H9 (cell line): ENCODE results near the gene CDH23. TPM values are rescaled to one million over a fixed set of nuclear protein-coding genes. Genes with fewer than 3 reads are reported as not detected.

Experiments used
- DNase-seq: peaks from one replicate; pipeline ENCODE4 v3.0.0-alpha.2; 2017
- H2AFZ ChIP-seq: one replicate; pipeline ENCODE4 v1.6.1; 2013; ENCODE audit warnings: mild to moderate bottlenecking, low read length, control low read depth, moderate library complexity
- H2AK5ac ChIP-seq: 2 replicates; pipeline ENCODE4 v1.6.1; 2013; ENCODE audit warnings: low read length, control low read depth, mixed read lengths; ENCODE audit not compliant: insufficient read length
- H2BK120ac ChIP-seq: one replicate; pipeline ENCODE4 v1.6.1; 2013; ENCODE audit warnings: low read depth, mild to moderate bottlenecking, low read length, control low read depth, inconsistent platforms; ENCODE audit not compliant: poor library complexity, severe bottlenecking
- H2BK12ac ChIP-seq: 2 replicates; pipeline ENCODE4 v1.6.1; 2013; ENCODE audit warnings: low read length, control low read depth, mixed read lengths, low read depth; ENCODE audit not compliant: insufficient read length
- H2BK15ac ChIP-seq: 2 replicates; pipeline ENCODE4 v1.6.1; 2013; ENCODE audit warnings: low read depth, low read length, control low read depth
- H2BK20ac ChIP-seq: one replicate; pipeline ENCODE4 v1.6.1; 2013; ENCODE audit warnings: low read depth, mild to moderate bottlenecking, low read length, control low read depth, inconsistent platforms; ENCODE audit not compliant: poor library complexity, severe bottlenecking
- H2BK5ac ChIP-seq: 2 replicates; pipeline ENCODE4 v1.6.1; 2013; ENCODE audit warnings: low read length, control low read depth, mixed read lengths; ENCODE audit not compliant: insufficient read length
- H3K14ac ChIP-seq: 2 replicates; pipeline ENCODE4 v1.6.1; 2013; ENCODE audit warnings: low read length, control low read depth; ENCODE audit not compliant: insufficient read depth
- H3K18ac ChIP-seq: 2 replicates; pipeline ENCODE4 v1.6.1; 2013; ENCODE audit warnings: low read depth, mild to moderate bottlenecking, mixed read lengths, low read length, control low read depth; ENCODE audit not compliant: insufficient read length
- H3K23ac ChIP-seq: 2 replicates; pipeline ENCODE4 v1.6.1; 2013; ENCODE audit warnings: low read length, control low read depth, mixed read lengths, low read depth; ENCODE audit not compliant: insufficient read length
- H3K23me2 ChIP-seq: 2 replicates; pipeline ENCODE4 v1.6.1; 2013; ENCODE audit warnings: low read depth, mild to moderate bottlenecking, mixed read lengths, low read length, control low read depth; ENCODE audit not compliant: insufficient read length, poor library complexity, severe bottlenecking
- H3K27ac ChIP-seq: 2 replicates; pipeline ENCODE4 v1.5.1; 2013; ENCODE audit warnings: low read length, control low read depth, mixed read lengths, low read depth; ENCODE audit not compliant: insufficient read length
- H3K27me3 ChIP-seq: 2 replicates; pipeline ENCODE4 v1.6.1; 2013; ENCODE audit warnings: low read length, control low read depth, inconsistent platforms; ENCODE audit not compliant: insufficient read depth
- H3K4ac ChIP-seq: 2 replicates; pipeline ENCODE4 v1.6.1; 2013; ENCODE audit warnings: low read depth, mild to moderate bottlenecking, control low read depth, inconsistent platforms, low read length, moderate library complexity
- H3K4me1 ChIP-seq: 2 replicates; pipeline ENCODE4 v1.6.1; 2013; ENCODE audit warnings: low read length, control low read depth, inconsistent platforms; ENCODE audit not compliant: insufficient read depth
- H3K4me2 ChIP-seq: 2 replicates; pipeline ENCODE4 v1.6.1; 2013; ENCODE audit warnings: low read length, control low read depth, mixed read lengths; ENCODE audit not compliant: insufficient read length, insufficient read depth
- H3K56ac ChIP-seq: 2 replicates; pipeline ENCODE4 v1.6.1; 2013; ENCODE audit warnings: low read depth, mild to moderate bottlenecking, mixed read lengths, low read length, control low read depth; ENCODE audit not compliant: insufficient read length
- H3K79me1 ChIP-seq: 2 replicates; pipeline ENCODE4 v1.6.1; 2013; ENCODE audit warnings: low read depth, mild to moderate bottlenecking, moderate library complexity, low read length, control low read depth, inconsistent platforms; ENCODE audit not compliant: insufficient read depth, poor library complexity, severe bottlenecking
- H3K79me2 ChIP-seq: 2 replicates; pipeline ENCODE4 v1.6.1; 2013; ENCODE audit warnings: low read length, control low read depth, inconsistent platforms; ENCODE audit not compliant: insufficient read depth
- H3K9ac ChIP-seq: 2 replicates; pipeline ENCODE4 v1.6.1; 2013; ENCODE audit warnings: low read length, control low read depth, mixed read lengths; ENCODE audit not compliant: insufficient read length; ENCODE audit errors: extremely low read depth
- H3K9me3 ChIP-seq: one replicate; pipeline ENCODE4 v1.6.1; 2013; ENCODE audit warnings: low read depth, low read length, inconsistent platforms; ENCODE audit not compliant: control insufficient read depth
- H3T11ph ChIP-seq: one replicate; pipeline ENCODE4 v1.6.1; 2013; ENCODE audit warnings: mild to moderate bottlenecking, low read length, control low read depth, inconsistent platforms
- H4K20me1 ChIP-seq: one replicate; pipeline ENCODE4 v1.6.1; 2013; ENCODE audit not compliant: control insufficient read depth, insufficient read length, insufficient read depth
- H4K5ac ChIP-seq: 2 replicates; pipeline ENCODE4 v1.6.1; 2013; ENCODE audit warnings: low read depth, mild to moderate bottlenecking, mixed read lengths, low read length, control low read depth; ENCODE audit not compliant: insufficient read length
- H4K8ac ChIP-seq: replicated peaks from 2 replicates; pipeline ENCODE4 v1.6.1; 2013; ENCODE audit warnings: low read length, control low read depth, mixed read lengths, low read depth; ENCODE audit not compliant: insufficient read length
- H4K91ac ChIP-seq: 2 replicates; pipeline ENCODE4 v1.6.1; 2013; ENCODE audit warnings: low read depth, mild to moderate bottlenecking, moderate library complexity, mixed read lengths, low read length, control low read depth; ENCODE audit not compliant: insufficient read length
- H3K27ac Mint-ChIP-seq, 3 experiments: 2 replicates in 2 of 3; 3 replicates in 1 of 3; pipeline ENCODE4 v1.8.0; 2020 to 2021; ENCODE audit warnings: mixed read lengths in 3 of 3, mild to moderate bottlenecking in 1 of 3, moderate library complexity in 1 of 3
- H3K27me3 Mint-ChIP-seq: 2 replicates; pipeline ENCODE4 v1.8.0; 2021; ENCODE audit warnings: low read depth, mild to moderate bottlenecking, moderate library complexity, mixed read lengths
- H3K36me3 Mint-ChIP-seq, 3 experiments: 2 replicates in 2 of 3; 3 replicates in 1 of 3; pipeline ENCODE4 v1.8.0; 2020 to 2021; ENCODE audit warnings: low read depth in 3 of 3, mixed read lengths in 3 of 3; ENCODE audit not compliant: insufficient read depth in 1 of 3
- H3K4me1 Mint-ChIP-seq, 2 experiments: 2 replicates each; pipeline ENCODE4 v1.8.0; 2020; ENCODE audit warnings: mixed read lengths in 2 of 2
- H3K4me3 Mint-ChIP-seq, 2 experiments: 2 replicates in 1 of 2; 3 replicates in 1 of 2; pipeline ENCODE4 v1.8.0; 2020 to 2021; ENCODE audit warnings: mild to moderate bottlenecking in 2 of 2, mixed read lengths in 2 of 2, moderate library complexity in 1 of 2
- H3K9me3 Mint-ChIP-seq, 2 experiments: 2 replicates in 1 of 2; 3 replicates in 1 of 2; pipeline ENCODE4 v1.8.0; 2020; ENCODE audit warnings: mild to moderate bottlenecking in 2 of 2, mixed read lengths in 2 of 2, moderate library complexity in 1 of 2
- WGBS: extraction: QIAGEN DNeasy Blood & Tissue Kit; methylation state at CpG from one replicate; pipeline ENCODE4 v1.1.7; 2013; ENCODE audit warnings: missing lambda C conversion rate, low lambda C conversion rate, mixed read lengths; ENCODE audit not compliant: insufficient read length; ENCODE audit errors: extremely low coverage; 5-methylcytosine and 5-hydroxymethylcytosine counted together
- total RNA-seq: library from RNA; stranded (reverse); gene quantifications from 2 replicates; pipeline ENCODE4 v1.2.1, GENCODE V29; 2021
- TF ChIP-seq, protein P1 (sequence below): fragments of 200-600 bp; sonication (generic); conservative IDR thresholded peaks from 3 replicates; pipeline ENCODE4 v1.8.0; 2021; ENCODE audit warnings: antibody characterized with exemption, mild to moderate bottlenecking

The CDH23 gene
- total RNA-seq, 1 experiment from 2014 or later, result 2.1 TPM

DNA sequence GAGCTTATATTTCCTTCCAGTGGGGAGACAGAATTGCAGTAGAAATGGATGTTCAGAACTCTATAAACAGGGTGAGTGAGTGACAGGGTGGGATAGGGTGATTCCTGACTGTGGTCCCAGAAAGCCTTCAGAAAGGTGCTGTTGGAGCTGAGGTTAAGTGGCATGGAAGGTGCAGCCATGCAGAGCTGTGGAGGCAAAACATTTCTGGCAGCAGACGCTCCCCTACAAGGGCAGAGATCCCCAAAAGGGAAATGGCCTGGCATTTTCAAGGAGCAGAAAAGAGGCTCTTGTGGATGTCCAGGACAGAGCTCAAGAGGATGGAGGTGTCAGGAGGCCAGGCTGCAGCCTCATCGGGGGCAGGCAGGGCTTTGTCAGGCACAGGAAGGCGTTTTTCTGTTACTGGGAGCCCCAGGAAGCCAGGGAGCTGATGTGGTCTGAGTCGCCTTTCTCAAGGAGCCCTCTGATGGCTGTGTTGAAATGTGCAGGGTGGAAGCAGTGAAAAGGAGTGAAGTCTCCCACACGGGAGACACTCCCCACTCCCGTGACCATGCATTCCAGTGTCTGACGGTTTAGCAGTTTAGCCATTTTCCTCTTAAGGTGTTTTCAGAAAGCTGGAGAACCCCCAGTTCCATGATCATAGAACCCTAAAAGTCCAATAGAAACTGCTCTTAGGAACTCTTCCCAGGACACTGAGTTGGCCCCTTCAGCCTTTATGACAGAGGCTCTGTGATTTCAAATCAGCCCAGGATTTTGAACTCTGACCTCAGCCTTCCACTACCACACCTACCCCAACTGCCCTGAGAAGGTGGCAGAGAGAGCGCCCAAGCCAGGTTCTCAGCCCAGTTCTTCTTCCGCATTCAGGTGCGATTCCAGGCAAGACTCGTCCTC is 226.6 kb downstream of the CDH23 start:
- no peak overlapping the region for H3K9ac ChIP-seq
- TF ChIP-seq, protein P1, sequence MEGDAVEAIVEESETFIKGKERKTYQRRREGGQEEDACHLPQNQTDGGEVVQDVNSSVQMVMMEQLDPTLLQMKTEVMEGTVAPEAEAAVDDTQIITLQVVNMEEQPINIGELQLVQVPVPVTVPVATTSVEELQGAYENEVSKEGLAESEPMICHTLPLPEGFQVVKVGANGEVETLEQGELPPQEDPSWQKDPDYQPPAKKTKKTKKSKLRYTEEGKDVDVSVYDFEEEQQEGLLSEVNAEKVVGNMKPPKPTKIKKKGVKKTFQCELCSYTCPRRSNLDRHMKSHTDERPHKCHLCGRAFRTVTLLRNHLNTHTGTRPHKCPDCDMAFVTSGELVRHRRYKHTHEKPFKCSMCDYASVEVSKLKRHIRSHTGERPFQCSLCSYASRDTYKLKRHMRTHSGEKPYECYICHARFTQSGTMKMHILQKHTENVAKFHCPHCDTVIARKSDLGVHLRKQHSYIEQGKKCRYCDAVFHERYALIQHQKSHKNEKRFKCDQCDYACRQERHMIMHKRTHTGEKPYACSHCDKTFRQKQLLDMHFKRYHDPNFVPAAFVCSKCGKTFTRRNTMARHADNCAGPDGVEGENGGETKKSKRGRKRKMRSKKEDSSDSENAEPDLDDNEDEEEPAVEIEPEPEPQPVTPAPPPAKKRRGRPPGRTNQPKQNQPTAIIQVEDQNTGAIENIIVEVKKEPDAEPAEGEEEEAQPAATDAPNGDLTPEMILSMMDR, result peak; percentile 48
- H2AK5ac ChIP-seq, result no peak overlapping the region
- no peak overlapping the region for H2BK20ac ChIP-seq
- H2BK5ac ChIP-seq, result no peak overlapping the region
- H3K27me3 ChIP-seq, result no peaks in the 10 kb centered on the region
- no peak overlapping the region for H3K4me2 ChIP-seq
- H2AFZ ChIP-seq, result no peak overlapping the region
- no peaks in the 10 kb centered on the region for H3K9me3 ChIP-seq
- no peak overlapping the region for H2BK15ac ChIP-seq
- peaks cover 59 to 75% of the 10 kb centered on the region in 2 experiments for H3K4me1 Mint-ChIP-seq
- no peak overlapping the region for H4K5ac ChIP-seq
- H2BK12ac ChIP-seq, result no peak overlapping the region
- no peak overlapping the region for H3K4ac ChIP-seq
- H3K36me3 Mint-ChIP-seq, result no peaks in the 10 kb centered on the region; a peak in 1 of 7 replicates
- H3K9me3 Mint-ChIP-seq, result no peaks in the 10 kb centered on the region
- H3K4me3 Mint-ChIP-seq, result peak overlapping the region in 1 of 2 experiments; percentile 35; a peak in 2 of 5 replicates
- no peaks in the 10 kb centered on the region for H4K20me1 ChIP-seq
- peaks cover 17% of the 10 kb centered on the region; the same call in 1 of the 2 replicates for H3K4me1 ChIP-seq
- no peaks in the 10 kb centered on the region for H3K79me1 ChIP-seq
- no peaks in the 10 kb centered on the region for H3K79me2 ChIP-seq
- H3K56ac ChIP-seq, result no peak overlapping the region
- no peak overlapping the region for H4K8ac ChIP-seq
- H3K27ac Mint-ChIP-seq, result peak overlapping the region in 2 of 3 experiments; percentile 67 to 82; a peak in 3 of 7 replicates
- no peak overlapping the region for H3K18ac ChIP-seq
- peaks cover 26% of the 10 kb centered on the region for H3K27me3 Mint-ChIP-seq
- H3T11ph ChIP-seq, result no peak overlapping the region
- no peak overlapping the region for H3K23ac ChIP-seq
- H3K27ac ChIP-seq, result no peak overlapping the region
- no CpG with 5 or more reads among the region's 11 CpGs for WGBS
- H4K91ac ChIP-seq, result no peak overlapping the region
- H2BK120ac ChIP-seq, result no peak overlapping the region
- 0 out of 2 replicates have a peak overlapping the region, but pooled peaks have one; percentile 33 for H3K14ac ChIP-seq
- peaks cover 8% of the 10 kb centered on the region for H3K23me2 ChIP-seq
- peak; percentile 66 for DNase-seq
